Ishikawa (cell line): ENCODE results near the gene MAPK11.

Source experiments
- CEBPB ChIP-seq: IDR thresholded peaks from 2 replicates; pipeline ENCODE4 v1.6.1; 2012
- EP300 ChIP-seq: IDR thresholded peaks from 2 replicates; pipeline ENCODE4 v1.6.1; 2012; ENCODE audit warnings: borderline replicate concordance
- NFIC ChIP-seq: IDR thresholded peaks from 2 replicates; pipeline ENCODE4 v1.6.1; 2012
- TEAD4 ChIP-seq: IDR thresholded peaks from 2 replicates; pipeline ENCODE4 v1.6.1; 2012
- ZBTB7A ChIP-seq: IDR thresholded peaks from 2 replicates; pipeline ENCODE4 v1.6.1; 2012; ENCODE audit warnings: low read depth
- TF ChIP-seq, protein P1 (sequence below): IDR thresholded peaks from 2 replicates; pipeline ENCODE4 v1.6.1; 2012

DNA sequence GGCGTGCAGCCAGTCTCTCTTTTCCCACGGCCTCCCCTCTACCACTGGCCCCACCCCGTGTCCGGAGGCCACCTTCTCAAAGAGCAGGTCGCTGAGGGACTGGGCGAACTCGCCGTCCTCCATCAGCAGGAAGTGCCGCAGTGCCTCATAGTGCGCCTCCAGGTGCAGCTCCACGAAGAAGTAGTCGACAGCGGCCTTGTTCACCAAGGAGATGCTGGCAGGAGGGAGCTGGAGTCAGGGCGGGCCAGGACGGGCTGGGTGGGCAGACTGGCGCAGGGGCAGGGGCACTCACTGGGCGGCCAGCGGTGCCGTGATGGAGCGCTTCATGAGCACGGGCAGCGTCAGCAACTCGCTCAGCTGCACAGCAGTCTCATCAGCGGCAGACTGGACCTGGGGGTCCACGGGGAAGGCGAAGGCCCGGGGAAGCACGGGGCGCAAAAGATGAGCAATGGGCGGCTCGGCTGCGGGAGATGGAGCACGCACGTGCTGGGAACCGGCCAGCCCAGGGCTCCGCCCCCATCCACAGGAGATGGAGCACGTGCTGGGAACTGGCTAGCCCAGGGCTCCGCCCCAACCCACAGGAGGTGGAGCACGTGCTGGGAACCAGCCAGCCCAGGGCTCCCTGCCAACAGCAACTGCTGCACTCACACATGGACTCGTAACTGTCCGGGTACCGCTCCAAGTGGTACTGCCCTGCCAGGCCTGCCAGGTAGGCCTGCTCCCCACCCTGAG is 51.0 kb downstream of the MAPK11 start:
- TF ChIP-seq EP300 (no peak; the same call in 1 of the 2 replicates), TEAD4 (peak; percentile 30; the same call in 1 of the 2 replicates), CEBPB (no peak), ZBTB7A (no peak), NFIC (peak; percentile 93)
- TF ChIP-seq, protein P1, sequence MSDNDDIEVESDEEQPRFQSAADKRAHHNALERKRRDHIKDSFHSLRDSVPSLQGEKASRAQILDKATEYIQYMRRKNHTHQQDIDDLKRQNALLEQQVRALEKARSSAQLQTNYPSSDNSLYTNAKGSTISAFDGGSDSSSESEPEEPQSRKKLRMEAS, result peak; percentile 98
